ENCODE data around the gene CPEB2.

GRCh38 chr4:15060213-15060612 lies 57.9 kb downstream of the CPEB2 start:
- TF ChIP-seq EZH2 (IDR thresholded peaks at IDR 0.05; ENCODE audit: insufficient read depth, poor library complexity, severe bottlenecking) (no peak), EZH2phosphoT487 (IDR thresholded peaks at IDR 0.05; ENCODE audit: insufficient read depth, low read depth) (no peak)
